D721Med (cell line): Measurements from ENCODE around the gene TPR.
A peak's percentile ranks its signal among the peaks of the same experiment; 100 is the strongest.

Source experiments
- DNase-seq: peaks from one replicate; pipeline ENCODE4 v3.0.0; 2011; ENCODE audit warnings: low spot score; ENCODE audit not compliant: insufficient read length
- FAIRE-seq: peaks from 2 replicates; lab custom pipeline; 2011; peaks lifted over from hg19 to GRCh38; lab: Jason Lieb, UNC
- CTCF ChIP-seq: IDR thresholded peaks from 2 replicates; pipeline ENCODE4 v1.5.1; 2012; ENCODE audit warnings: mild to moderate bottlenecking, control low read depth; ENCODE audit not compliant: insufficient read depth; ENCODE audit errors: missing control alignments

The TPR gene

GRCh38 chr1:186299570-186299969, 75.5 kb downstream of the TPR start:
- no peak for TF ChIP-seq CTCF
- FAIRE-seq, result peak; percentile 16
- DNase-seq, result no peak

- FAIRE-seq, result no peak
- no peak for TF ChIP-seq CTCF
- DNase-seq, result no peak
Observed at GRCh38 chr1:186298851-186299250, 76.2 kb downstream of the TPR start.

- TF ChIP-seq CTCF, result peak; percentile 14
- peak; percentile 71 for FAIRE-seq
Observed at GRCh38 chr1:186297439-186298045, 77.5 kb downstream of the TPR start.

GRCh38 chr1:186295980-186296379, 79.1 kb downstream of the TPR start, which contains the start of gene PRG4:
Gene PRG4 (plus strand): TSS chr1:186296279.
- DNase-seq (no peak), FAIRE-seq (peak; percentile 38)
- no peak for TF ChIP-seq CTCF

More at GRCh38 chr1:186297439-186298045, 77.5 kb downstream of the TPR start:
- no peak for DNase-seq

GRCh38 chr1:186292875-186293274, 82.2 kb downstream of the TPR start:
- no peak for TF ChIP-seq CTCF
- DNase-seq, result no peak
- FAIRE-seq, result no peak

GRCh38 chr1:186291271-186291670, 83.8 kb downstream of the TPR start:
- TF ChIP-seq CTCF, result no peak
- no peak for DNase-seq
- FAIRE-seq, result peak; percentile 48

- FAIRE-seq, result peak; percentile 88
- no peak for TF ChIP-seq CTCF
- DNase-seq, result no peak
Observed at GRCh38 chr1:186289943-186290545, 85.0 kb downstream of the TPR start.
